PC-3 (cell line): ENCODE data around the gene PITX1.

ENCODE experiments used
- CTCF ChIP-seq: fragments of 300-600 bp; sonication (generic); conservative IDR thresholded peaks from 2 replicates; pipeline ENCODE4 v1.5.1; 2017; ENCODE audit warnings: antibody characterized with exemption, low read depth, mild to moderate bottlenecking, low read length
- EZH2 ChIP-seq: fragments of 300-600 bp; sonication (generic); IDR thresholded peaks from one replicate; pipeline ENCODE4 v1.6.1; 2017; ENCODE audit warnings: antibody characterized with exemption, mild to moderate bottlenecking, low read length; ENCODE audit not compliant: unreplicated experiment
- EZH2phosphoT487 ChIP-seq: fragments of 300-600 bp; sonication (generic); IDR thresholded peaks from 2 replicates; pipeline ENCODE4 v1.6.1; 2018; ENCODE audit warnings: mild to moderate bottlenecking, antibody characterized with exemption, low read length, borderline replicate concordance

GRCh38 chr5:135053278-135053677 is 19.2 kb upstream of the PITX1 start:
- TF ChIP-seq EZH2 (no peak), CTCF (no peak), EZH2phosphoT487 (no peak)
